ENCODE results near the gene FTO. TPM values are rescaled to one million over a fixed set of nuclear protein-coding genes. Genes with fewer than 3 reads are reported as not detected.

Gene FTO
- total RNA-seq, 1 donor from 2014 or later, result 110 TPM

DNA sequence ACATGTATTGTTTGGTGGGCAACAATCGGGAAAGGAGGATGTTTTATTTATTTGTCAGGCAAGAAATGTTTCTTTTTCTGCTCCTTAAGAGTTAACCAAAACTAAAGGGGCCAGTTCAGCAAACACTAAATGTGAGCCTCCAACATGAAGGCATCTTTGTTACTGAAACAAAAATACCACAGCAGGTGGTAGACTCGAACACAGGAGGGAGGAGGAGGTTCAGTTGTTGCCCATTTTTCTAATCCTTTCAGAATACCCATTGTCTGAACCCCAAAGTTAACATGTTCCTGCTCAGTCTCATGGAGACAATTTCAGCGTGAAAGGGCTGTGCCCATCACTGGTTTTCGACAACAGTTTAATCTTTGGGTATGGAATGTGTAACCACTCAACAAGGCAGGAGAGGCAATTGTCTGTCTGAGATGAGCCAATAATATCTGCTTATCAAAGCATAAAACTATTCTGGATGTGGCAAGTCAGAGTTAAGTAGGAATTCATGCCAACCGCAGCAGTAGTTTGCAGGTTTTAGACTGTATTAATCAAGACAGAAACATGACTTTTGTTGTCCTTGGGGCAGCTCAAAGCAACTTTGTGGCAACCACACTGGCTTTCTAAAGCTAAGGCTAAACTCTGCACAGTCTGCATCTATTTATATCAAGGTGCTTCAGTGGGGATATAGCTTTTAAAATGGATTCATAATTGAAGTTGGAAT, 211.7 kb downstream of the FTO start:
- H3K4me3 Mint-ChIP-seq, result peak overlapping the region; percentile 52
- peak overlapping the region; percentile 89 for H3K27ac Mint-ChIP-seq
- H3K27ac ChIP-seq, result no peak overlapping the region
- H3K4me2 ChIP-seq, result peak overlapping the region; percentile 71
- H3K4me1 Mint-ChIP-seq, result peaks cover 63% of the 10 kb centered on the region
- DNase-seq (ENCODE audit: low spot score), result peak; percentile 81
- no peaks in the 10 kb centered on the region for H3K27me3 ChIP-seq
- H3K9me3 ChIP-seq (ENCODE audit: low read depth), result no peaks in the 10 kb centered on the region
- H3K79me2 ChIP-seq (ENCODE audit: low read depth), result no peaks in the 10 kb centered on the region
- no peaks in the 10 kb centered on the region for H3K9me3 Mint-ChIP-seq
- peaks cover 47% of the 10 kb centered on the region for H3K4me1 ChIP-seq
- H2AFZ ChIP-seq (replicated peaks), result no peak overlapping the region
- peaks cover 20% of the 10 kb centered on the region for H4K20me1 ChIP-seq (ENCODE audit: low read depth)
- peak overlapping the region; percentile 25 for H3K4me3 ChIP-seq
- no peaks in the 10 kb centered on the region for H3K36me3 Mint-ChIP-seq
- no peaks in the 10 kb centered on the region for H3K36me3 ChIP-seq
- H3F3A ChIP-seq (ENCODE audit: low read depth), result peaks cover 17% of the 10 kb centered on the region
- no peak overlapping the region for H3K9ac ChIP-seq
- H3K27me3 Mint-ChIP-seq (ENCODE audit: insufficient read depth, low read depth), result no peaks in the 10 kb centered on the region
- TF ChIP-seq EZH2phosphoT487 (IDR thresholded peaks at IDR 0.05) (peak; percentile 75), EZH2 (IDR thresholded peaks at IDR 0.05) (no peak)

DNA sequence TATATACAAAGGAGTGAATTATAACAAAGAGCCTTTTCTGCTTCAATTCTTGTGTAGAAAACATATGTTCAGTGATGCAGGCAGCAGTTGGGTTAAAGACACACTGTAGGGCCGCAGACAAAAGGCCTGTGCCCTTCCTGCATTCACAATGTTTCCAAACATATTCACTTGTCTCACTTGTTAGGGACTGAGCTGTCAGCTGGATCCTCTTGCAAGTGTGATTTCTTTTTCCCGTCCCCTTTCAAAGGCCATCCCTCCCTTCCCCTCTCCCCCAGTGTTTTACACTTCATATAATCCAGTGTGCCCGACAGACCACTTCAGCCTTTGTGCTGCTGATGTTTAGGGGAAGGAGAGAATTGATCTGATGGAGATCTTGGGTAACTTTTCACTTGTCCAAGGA, 217.0 kb downstream of the FTO start:
- peak overlapping the region; percentile 59 for H3K4me2 ChIP-seq
- H4K20me1 ChIP-seq (ENCODE audit: low read depth), result peaks cover 6% of the 10 kb centered on the region
- Mint-ChIP-seq H3K4me3 (no peak overlapping the region), H3K27ac (peak overlapping the region; percentile 2), H3K27me3 (ENCODE audit: insufficient read depth, low read depth) (no peaks in the 10 kb centered on the region), H3K9me3 (no peaks in the 10 kb centered on the region), H3K4me1 (peaks cover 69% of the 10 kb centered on the region), H3K36me3 (no peaks in the 10 kb centered on the region)
- DNase-seq (ENCODE audit: low spot score), result peak; percentile 59
- no peaks in the 10 kb centered on the region for H3K79me2 ChIP-seq (ENCODE audit: low read depth)
- peak overlapping the region; percentile 53 for H3K27ac ChIP-seq
- peaks cover 56% of the 10 kb centered on the region for H3K4me1 ChIP-seq
- TF ChIP-seq EZH2phosphoT487 (IDR thresholded peaks at IDR 0.05), result no peak
- TF ChIP-seq EZH2 (IDR thresholded peaks at IDR 0.05), result no peak
- TF ChIP-seq, protein P1, sequence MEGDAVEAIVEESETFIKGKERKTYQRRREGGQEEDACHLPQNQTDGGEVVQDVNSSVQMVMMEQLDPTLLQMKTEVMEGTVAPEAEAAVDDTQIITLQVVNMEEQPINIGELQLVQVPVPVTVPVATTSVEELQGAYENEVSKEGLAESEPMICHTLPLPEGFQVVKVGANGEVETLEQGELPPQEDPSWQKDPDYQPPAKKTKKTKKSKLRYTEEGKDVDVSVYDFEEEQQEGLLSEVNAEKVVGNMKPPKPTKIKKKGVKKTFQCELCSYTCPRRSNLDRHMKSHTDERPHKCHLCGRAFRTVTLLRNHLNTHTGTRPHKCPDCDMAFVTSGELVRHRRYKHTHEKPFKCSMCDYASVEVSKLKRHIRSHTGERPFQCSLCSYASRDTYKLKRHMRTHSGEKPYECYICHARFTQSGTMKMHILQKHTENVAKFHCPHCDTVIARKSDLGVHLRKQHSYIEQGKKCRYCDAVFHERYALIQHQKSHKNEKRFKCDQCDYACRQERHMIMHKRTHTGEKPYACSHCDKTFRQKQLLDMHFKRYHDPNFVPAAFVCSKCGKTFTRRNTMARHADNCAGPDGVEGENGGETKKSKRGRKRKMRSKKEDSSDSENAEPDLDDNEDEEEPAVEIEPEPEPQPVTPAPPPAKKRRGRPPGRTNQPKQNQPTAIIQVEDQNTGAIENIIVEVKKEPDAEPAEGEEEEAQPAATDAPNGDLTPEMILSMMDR (IDR thresholded peaks at IDR 0.05), result no peak
- H2AFZ ChIP-seq (replicated peaks), result no peak overlapping the region
- no peak overlapping the region for H3K4me3 ChIP-seq
- H3F3A ChIP-seq (ENCODE audit: low read depth), result peaks cover 38% of the 10 kb centered on the region
- H3K9me3 ChIP-seq (ENCODE audit: low read depth), result no peaks in the 10 kb centered on the region
- no peaks in the 10 kb centered on the region for H3K36me3 ChIP-seq
- no peaks in the 10 kb centered on the region for H3K27me3 ChIP-seq
- H3K9ac ChIP-seq, result no peak overlapping the region

DNA sequence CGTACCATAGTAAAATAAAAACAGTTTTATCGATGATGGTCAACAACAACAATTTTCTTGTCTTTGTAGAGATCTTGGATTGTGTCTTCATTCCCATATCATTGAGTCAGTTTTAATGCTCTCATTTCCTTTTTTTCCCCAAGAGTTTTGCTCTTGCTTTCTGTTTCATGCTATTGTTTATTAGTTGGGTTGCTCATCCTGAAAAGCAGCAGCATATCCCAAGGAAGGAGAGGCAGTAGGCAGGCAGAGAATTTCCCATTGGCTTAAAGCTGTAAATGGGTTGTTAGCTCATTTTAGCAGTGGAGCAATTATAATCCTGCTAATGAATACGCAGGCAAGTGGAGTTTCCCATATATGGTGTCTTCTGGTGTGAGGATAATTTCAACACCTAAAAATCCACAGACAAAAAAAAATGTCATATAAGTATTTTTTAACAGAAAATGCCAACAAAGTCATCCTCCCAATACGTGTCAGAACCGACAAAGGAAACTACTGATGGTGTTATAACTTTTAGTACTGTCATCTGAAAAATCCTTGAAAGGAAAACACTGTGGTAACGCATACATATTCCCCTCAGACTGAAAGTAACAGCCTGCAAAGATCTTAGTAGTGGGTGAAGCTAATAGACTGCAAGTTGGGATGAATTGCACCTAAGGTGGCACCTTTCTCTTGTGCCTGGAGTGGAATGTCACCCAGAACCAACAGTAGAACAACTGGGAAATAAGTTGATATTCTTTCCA, 218.3 kb downstream of the FTO start:
- Histone ChIP-seq H3K36me3 (no peaks in the 10 kb centered on the region), H3K4me2 (peak overlapping the region; percentile 62), H2AFZ (replicated peaks) (no peak overlapping the region), H3K9me3 (ENCODE audit: low read depth) (no peaks in the 10 kb centered on the region), H3K79me2 (ENCODE audit: low read depth) (no peaks in the 10 kb centered on the region), H3K4me3 (no peak overlapping the region), H3K4me1 (peaks cover 51% of the 10 kb centered on the region), H3K27me3 (no peaks in the 10 kb centered on the region), H4K20me1 (ENCODE audit: low read depth) (no peaks in the 10 kb centered on the region), H3K27ac (peak overlapping the region; percentile 33), H3F3A (ENCODE audit: low read depth) (peaks cover 38% of the 10 kb centered on the region), H3K9ac (no peak overlapping the region)
- peaks cover 57% of the 10 kb centered on the region for H3K4me1 Mint-ChIP-seq
- H3K9me3 Mint-ChIP-seq, result no peaks in the 10 kb centered on the region
- no peaks in the 10 kb centered on the region for H3K36me3 Mint-ChIP-seq
- H3K4me3 Mint-ChIP-seq, result no peak overlapping the region
- peak overlapping the region; percentile 28 for H3K27ac Mint-ChIP-seq
- TF ChIP-seq, protein P1 (IDR thresholded peaks at IDR 0.05), result no peak
- TF ChIP-seq EZH2 (IDR thresholded peaks at IDR 0.05), result no peak
- TF ChIP-seq EZH2phosphoT487 (IDR thresholded peaks at IDR 0.05), result no peak
- no peak for DNase-seq (ENCODE audit: low spot score)
- no peaks in the 10 kb centered on the region for H3K27me3 Mint-ChIP-seq (ENCODE audit: insufficient read depth, low read depth)
